SK-N-SH treated with all-trans-retinoic acid at 6 μM for 48 hours (cell line): ENCODE results near the gene QRFP.

Source experiments
- ATAC-seq: fragments of 200-7000 bp; cut with Tn5 transposase; 3 replicates; pipeline ENCODE4 v1.9.1; 2020; ENCODE audit warnings: mild to moderate bottlenecking, moderate library complexity
- ARNTL ChIP-seq: fragments of 450-650 bp; formaldehyde crosslinking; IDR thresholded peaks from 2 replicates; pipeline ENCODE4 v1.5.0; 2020; ENCODE audit warnings: low read depth, mild to moderate bottlenecking, moderate library complexity, borderline replicate concordance
- BACH2 ChIP-seq: fragments of 250-450 bp; sonication (Bioruptor Pico); IDR thresholded peaks from 2 replicates; pipeline ENCODE4 v1.9.0; 2021; ENCODE audit warnings: mild to moderate bottlenecking, borderline replicate concordance
- CREB5 ChIP-seq: fragments of 250-450 bp; sonication (Bioruptor Pico); IDR thresholded peaks from 2 replicates; pipeline ENCODE4 v1.5.1; 2020; ENCODE audit warnings: low read depth, mild to moderate bottlenecking, moderate library complexity
- GLIS3 ChIP-seq: fragments of 250-450 bp; sonication (Bioruptor Pico); IDR thresholded peaks from 2 replicates; pipeline ENCODE4 v1.5.0; 2020; ENCODE audit warnings: mild to moderate bottlenecking, moderate library complexity
- OSR1 ChIP-seq: fragments of 250-450 bp; sonication (Bioruptor Pico); IDR thresholded peaks from 2 replicates; pipeline ENCODE4 v1.8.0; 2022; ENCODE audit warnings: moderate library complexity, mild to moderate bottlenecking, inconsistent platforms
- PPARA ChIP-seq: fragments of 250-450 bp; sonication (Bioruptor Pico); IDR thresholded peaks from 2 replicates; pipeline ENCODE4 v1.5.0; 2020; ENCODE audit warnings: mild to moderate bottlenecking, borderline replicate concordance
- RARB ChIP-seq: fragments of 250-450 bp; sonication (Bioruptor Pico); IDR thresholded peaks from 2 replicates; pipeline ENCODE4 v1.8.0; 2021; ENCODE audit warnings: mild to moderate bottlenecking, moderate library complexity
- SNAI2 ChIP-seq: fragments of 250-450 bp; sonication (Bioruptor Pico); IDR thresholded peaks from 2 replicates; pipeline ENCODE4 v1.5.0; 2020; ENCODE audit warnings: mild to moderate bottlenecking, moderate library complexity
- TCF4 ChIP-seq: fragments of 250-450 bp; sonication (Bioruptor Pico); IDR thresholded peaks from 2 replicates; pipeline ENCODE4 v1.8.0; 2021; ENCODE audit warnings: mild to moderate bottlenecking, moderate library complexity, borderline replicate concordance
- TOX ChIP-seq: fragments of 250-450 bp; sonication (Bioruptor Pico); IDR thresholded peaks from 2 replicates; pipeline ENCODE4 v1.8.0; 2021; ENCODE audit warnings: mild to moderate bottlenecking, moderate library complexity, borderline replicate concordance
- ZC3H10 ChIP-seq: fragments of 250-450 bp; sonication (Bioruptor Pico); IDR thresholded peaks from 2 replicates; pipeline ENCODE4 v1.5.1; 2021; ENCODE audit warnings: mild to moderate bottlenecking, moderate library complexity
- ZFP30 ChIP-seq: fragments of 450-650 bp; formaldehyde crosslinking; IDR thresholded peaks from 2 replicates; pipeline ENCODE4 v1.5.0; 2022; ENCODE audit warnings: mild to moderate bottlenecking, moderate library complexity
- ZNF8 ChIP-seq: fragments of 450-650 bp; formaldehyde crosslinking; IDR thresholded peaks from 2 replicates; pipeline ENCODE4 v1.5.0; 2020; ENCODE audit warnings: mild to moderate bottlenecking, moderate library complexity
- TF ChIP-seq, protein P1 (sequence below): fragments of 250-450 bp; sonication (Bioruptor Pico); IDR thresholded peaks from 2 replicates; pipeline ENCODE4 v1.5.0; 2020; ENCODE audit warnings: mild to moderate bottlenecking, moderate library complexity
- TF ChIP-seq, protein P2 (sequence below): fragments of 250-450 bp; sonication (Bioruptor Pico); IDR thresholded peaks from 2 replicates; pipeline ENCODE4 v1.8.0; 2021; ENCODE audit warnings: low read depth, mild to moderate bottlenecking, moderate library complexity, borderline replicate concordance
- TF ChIP-seq, protein P3 (sequence below): fragments of 250-450 bp; sonication (Bioruptor Pico); IDR thresholded peaks from 2 replicates; pipeline ENCODE4 v1.8.0; 2020; ENCODE audit warnings: mild to moderate bottlenecking, moderate library complexity, borderline replicate concordance

Gene QRFP

DNA sequence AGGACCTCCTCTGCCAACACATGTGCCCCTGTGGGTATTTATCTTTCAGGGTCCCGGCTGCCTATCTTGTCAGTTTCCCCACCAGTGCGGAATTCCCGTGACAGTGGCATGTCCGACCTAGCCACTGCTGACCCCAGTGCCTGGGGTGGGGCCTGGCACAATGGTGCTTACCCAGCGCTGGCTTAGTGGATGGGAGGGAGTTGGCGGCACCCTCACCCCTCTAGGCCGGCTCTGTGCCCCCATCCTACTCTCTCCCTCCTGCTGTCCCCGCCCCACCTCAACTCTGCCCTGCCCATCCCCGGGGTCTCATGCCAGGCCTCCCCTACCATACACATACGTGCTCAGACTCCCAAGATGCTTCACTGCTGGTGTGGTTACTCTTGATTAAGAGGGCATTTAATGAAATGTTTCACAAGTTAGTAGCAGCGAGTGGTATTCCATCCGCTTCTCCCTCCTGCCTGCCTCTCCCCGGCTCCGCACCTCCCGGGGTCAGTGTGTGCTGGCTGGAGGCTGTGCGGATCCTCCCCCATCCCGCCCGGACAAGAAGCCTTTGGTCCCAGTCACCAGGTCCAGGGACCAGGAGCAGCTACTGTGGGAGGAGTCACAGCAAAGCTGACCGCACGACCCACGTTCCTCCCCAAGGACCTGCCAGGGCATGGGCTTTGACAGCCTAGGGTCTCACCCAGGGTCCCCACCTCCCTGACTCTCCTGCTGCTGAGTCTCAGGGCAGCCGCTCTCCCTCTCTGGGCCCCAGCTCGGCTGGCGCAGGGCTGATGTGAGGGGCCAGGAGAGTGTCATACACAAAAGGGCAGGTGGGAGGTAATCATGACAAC lies 9.5 kb upstream of the QRFP start (continued):
- TF ChIP-seq, protein P1, sequence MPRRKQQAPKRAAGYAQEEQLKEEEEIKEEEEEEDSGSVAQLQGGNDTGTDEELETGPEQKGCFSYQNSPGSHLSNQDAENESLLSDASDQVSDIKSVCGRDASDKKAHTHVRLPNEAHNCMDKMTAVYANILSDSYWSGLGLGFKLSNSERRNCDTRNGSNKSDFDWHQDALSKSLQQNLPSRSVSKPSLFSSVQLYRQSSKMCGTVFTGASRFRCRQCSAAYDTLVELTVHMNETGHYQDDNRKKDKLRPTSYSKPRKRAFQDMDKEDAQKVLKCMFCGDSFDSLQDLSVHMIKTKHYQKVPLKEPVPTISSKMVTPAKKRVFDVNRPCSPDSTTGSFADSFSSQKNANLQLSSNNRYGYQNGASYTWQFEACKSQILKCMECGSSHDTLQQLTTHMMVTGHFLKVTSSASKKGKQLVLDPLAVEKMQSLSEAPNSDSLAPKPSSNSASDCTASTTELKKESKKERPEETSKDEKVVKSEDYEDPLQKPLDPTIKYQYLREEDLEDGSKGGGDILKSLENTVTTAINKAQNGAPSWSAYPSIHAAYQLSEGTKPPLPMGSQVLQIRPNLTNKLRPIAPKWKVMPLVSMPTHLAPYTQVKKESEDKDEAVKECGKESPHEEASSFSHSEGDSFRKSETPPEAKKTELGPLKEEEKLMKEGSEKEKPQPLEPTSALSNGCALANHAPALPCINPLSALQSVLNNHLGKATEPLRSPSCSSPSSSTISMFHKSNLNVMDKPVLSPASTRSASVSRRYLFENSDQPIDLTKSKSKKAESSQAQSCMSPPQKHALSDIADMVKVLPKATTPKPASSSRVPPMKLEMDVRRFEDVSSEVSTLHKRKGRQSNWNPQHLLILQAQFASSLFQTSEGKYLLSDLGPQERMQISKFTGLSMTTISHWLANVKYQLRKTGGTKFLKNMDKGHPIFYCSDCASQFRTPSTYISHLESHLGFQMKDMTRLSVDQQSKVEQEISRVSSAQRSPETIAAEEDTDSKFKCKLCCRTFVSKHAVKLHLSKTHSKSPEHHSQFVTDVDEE (CRISPR knock-in tag): no peak
- TF ChIP-seq, all 23 proteins: peak for 0

- ATAC-seq: no peak
- TF ChIP-seq, protein P2, sequence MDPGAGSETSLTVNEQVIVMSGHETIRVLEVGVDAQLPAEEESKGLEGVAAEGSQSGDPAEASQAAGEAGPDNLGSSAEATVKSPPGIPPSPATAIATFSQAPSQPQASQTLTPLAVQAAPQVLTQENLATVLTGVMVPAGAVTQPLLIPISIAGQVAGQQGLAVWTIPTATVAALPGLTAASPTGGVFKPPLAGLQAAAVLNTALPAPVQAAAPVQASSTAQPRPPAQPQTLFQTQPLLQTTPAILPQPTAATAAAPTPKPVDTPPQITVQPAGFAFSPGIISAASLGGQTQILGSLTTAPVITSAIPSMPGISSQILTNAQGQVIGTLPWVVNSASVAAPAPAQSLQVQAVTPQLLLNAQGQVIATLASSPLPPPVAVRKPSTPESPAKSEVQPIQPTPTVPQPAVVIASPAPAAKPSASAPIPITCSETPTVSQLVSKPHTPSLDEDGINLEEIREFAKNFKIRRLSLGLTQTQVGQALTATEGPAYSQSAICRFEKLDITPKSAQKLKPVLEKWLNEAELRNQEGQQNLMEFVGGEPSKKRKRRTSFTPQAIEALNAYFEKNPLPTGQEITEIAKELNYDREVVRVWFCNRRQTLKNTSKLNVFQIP (CRISPR knock-in tag): no peak
- no peak for TF ChIP-seq GLIS3 (CRISPR knock-in tag)
- no peak for TF ChIP-seq TCF4 (CRISPR knock-in tag)
- TF ChIP-seq ZFP30 (CRISPR knock-in tag): no peak
- no peak for TF ChIP-seq TOX
- TF ChIP-seq RARB (CRISPR knock-in tag): no peak
- no peak for TF ChIP-seq ZC3H10 (CRISPR knock-in tag)
- TF ChIP-seq CREB5 (CRISPR knock-in tag): no peak
- no peak for TF ChIP-seq PPARA (CRISPR knock-in tag)
- no peak for TF ChIP-seq ARNTL (CRISPR knock-in tag)
- TF ChIP-seq SNAI2: no peak
- TF ChIP-seq ZNF8 (CRISPR knock-in tag): no peak
- TF ChIP-seq OSR1: no peak
- TF ChIP-seq, protein P1 (CRISPR knock-in tag): no peak
These were observed 8.7 kb upstream of the QRFP start for GRCh38 chr9:130905125-130905901.

- TF ChIP-seq OSR1 (no peak), BACH2 (CRISPR knock-in tag) (no peak), ZC3H10 (CRISPR knock-in tag) (no peak)
- TF ChIP-seq, protein P3, sequence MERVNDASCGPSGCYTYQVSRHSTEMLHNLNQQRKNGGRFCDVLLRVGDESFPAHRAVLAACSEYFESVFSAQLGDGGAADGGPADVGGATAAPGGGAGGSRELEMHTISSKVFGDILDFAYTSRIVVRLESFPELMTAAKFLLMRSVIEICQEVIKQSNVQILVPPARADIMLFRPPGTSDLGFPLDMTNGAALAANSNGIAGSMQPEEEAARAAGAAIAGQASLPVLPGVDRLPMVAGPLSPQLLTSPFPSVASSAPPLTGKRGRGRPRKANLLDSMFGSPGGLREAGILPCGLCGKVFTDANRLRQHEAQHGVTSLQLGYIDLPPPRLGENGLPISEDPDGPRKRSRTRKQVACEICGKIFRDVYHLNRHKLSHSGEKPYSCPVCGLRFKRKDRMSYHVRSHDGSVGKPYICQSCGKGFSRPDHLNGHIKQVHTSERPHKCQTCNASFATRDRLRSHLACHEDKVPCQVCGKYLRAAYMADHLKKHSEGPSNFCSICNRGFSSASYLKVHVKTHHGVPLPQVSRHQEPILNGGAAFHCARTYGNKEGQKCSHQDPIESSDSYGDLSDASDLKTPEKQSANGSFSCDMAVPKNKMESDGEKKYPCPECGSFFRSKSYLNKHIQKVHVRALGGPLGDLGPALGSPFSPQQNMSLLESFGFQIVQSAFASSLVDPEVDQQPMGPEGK (CRISPR knock-in tag): no peak
- TF ChIP-seq, all 23 proteins: peak for 0
- ATAC-seq: no peak
These were observed 7.7 kb upstream of the QRFP start for GRCh38 chr9:130904070-130905044.
